GM23338 (cell line): Measurements from ENCODE around the gene FOXD4L6. TPM values are rescaled to one million over a fixed set of nuclear protein-coding genes. Genes with fewer than 3 reads are reported as not detected.
"Not testable (repeated sequence)": the region's sequence is repeated elsewhere in the genome, so short reads cannot be mapped to it uniquely, and the experiment has no call there.

Experiments used
- ATAC-seq: fragments of 200-7000 bp; cut with Tn5 transposase; 3 replicates; pipeline ENCODE4 v1.9.1; 2020
- DNase-seq: peaks from one replicate; pipeline ENCODE4 v3.0.0-alpha.2; 2015; ENCODE audit warnings: low spot score
- H2AFZ ChIP-seq: fragments of 200-600 bp; sonication (generic); 2 replicates; pipeline ENCODE4 v1.8.0; 2016; ENCODE audit warnings: antibody characterized with exemption, mild to moderate bottlenecking, moderate library complexity
- H3F3A ChIP-seq: fragments of 200-600 bp; sonication (generic); replicated peaks from 2 replicates; pipeline ENCODE4 v1.8.0; 2017; ENCODE audit warnings: antibody characterized with exemption, mixed run types, low read depth
- H3K27ac ChIP-seq: fragments of 200-600 bp; sonication (generic); 2 replicates; pipeline ENCODE4 v1.6.1; 2016; ENCODE audit warnings: low read depth
- H3K27me3 ChIP-seq: fragments of 200-600 bp; sonication (generic); 2 replicates; pipeline ENCODE4 v1.8.0; 2016; ENCODE audit warnings: mild to moderate bottlenecking, mixed run types, moderate library complexity; ENCODE audit not compliant: insufficient read depth
- H3K36me3 ChIP-seq: fragments of 200-600 bp; sonication (generic); 2 replicates; pipeline ENCODE4 v1.8.0; 2016; ENCODE audit warnings: mild to moderate bottlenecking; ENCODE audit not compliant: insufficient read depth
- H3K4me1 ChIP-seq: fragments of 200-600 bp; sonication (generic); 2 replicates; pipeline ENCODE4 v1.8.0; 2016; ENCODE audit warnings: mild to moderate bottlenecking, moderate library complexity; ENCODE audit not compliant: insufficient read depth
- H3K4me2 ChIP-seq: fragments of 200-600 bp; sonication (generic); 2 replicates; pipeline ENCODE4 v1.7.1; 2017; ENCODE audit warnings: mixed run types
- H3K4me3 ChIP-seq: fragments of 200-600 bp; sonication (generic); 2 replicates; pipeline ENCODE4 v1.6.1; 2016; ENCODE audit warnings: mixed run types
- H3K79me2 ChIP-seq: fragments of 200-600 bp; sonication (generic); replicated peaks from 2 replicates; pipeline ENCODE4 v1.8.0; 2017; ENCODE audit warnings: mild to moderate bottlenecking; ENCODE audit not compliant: insufficient read depth
- H3K9me2 ChIP-seq: fragments of 200-600 bp; sonication (generic); 2 replicates; pipeline ENCODE4 v1.8.0; 2017; ENCODE audit not compliant: insufficient read depth
- H4K20me1 ChIP-seq: fragments of 200-600 bp; sonication (generic); replicated peaks from 2 replicates; pipeline ENCODE4 v1.8.0; 2017; ENCODE audit warnings: mild to moderate bottlenecking; ENCODE audit not compliant: insufficient read depth
- H3K27ac Mint-ChIP-seq: 2 replicates; pipeline ENCODE4 v1.8.0; 2020; ENCODE audit warnings: inconsistent platforms, mild to moderate bottlenecking, moderate library complexity, mixed read lengths
- H3K27me3 Mint-ChIP-seq: 3 replicates; pipeline ENCODE4 v1.8.0; 2022; ENCODE audit warnings: low read depth, mild to moderate bottlenecking, moderate library complexity, mixed read lengths, inconsistent platforms; ENCODE audit not compliant: insufficient read depth, poor library complexity
- H3K36me3 Mint-ChIP-seq: 3 replicates; pipeline ENCODE4 v1.8.0; 2021; ENCODE audit warnings: low read depth, mild to moderate bottlenecking, inconsistent platforms, moderate library complexity, mixed read lengths
- H3K4me1 Mint-ChIP-seq: 3 replicates; pipeline ENCODE4 v1.8.0; 2020; ENCODE audit warnings: mild to moderate bottlenecking, inconsistent platforms, mixed read lengths
- H3K4me3 Mint-ChIP-seq: 3 replicates; pipeline ENCODE4 v1.8.0; 2021; ENCODE audit warnings: moderate library complexity, mild to moderate bottlenecking, inconsistent platforms, mixed read lengths
- H3K9me3 Mint-ChIP-seq: 3 replicates; pipeline ENCODE4 v1.8.0; 2020; ENCODE audit warnings: moderate library complexity, mild to moderate bottlenecking, inconsistent platforms, mixed read lengths
- polyA plus RNA-seq: library from polyadenylated mRNA; unstranded; fragments of >200 nt; fragmentation: Nextera tagmentation; extraction: Ambion mirVana; gene quantifications from 2 replicates; pipeline ENCODE4 v1.2.1, GENCODE V29; 2016
- total RNA-seq: library from RNA; depleted of rRNA; stranded (reverse); fragments of >200 nt; shearing (Covaris generic); gene quantifications from 2 replicates; pipeline ENCODE4 v1.2.3, GENCODE V29; 2014
- TF ChIP-seq, protein P1 (sequence below), 2 experiments: fragments of 200-600 bp in 1 of 2; sonication (generic) in 1 of 2; conservative IDR thresholded peaks; 2 replicates each; pipeline versions ENCODE4 v1.5.1 to v1.6.1; 2016 to 2017; ENCODE audit warnings: antibody characterized with exemption in 2 of 2, low read depth in 2 of 2, mild to moderate bottlenecking in 2 of 2, moderate library complexity in 1 of 2

Gene FOXD4L6
- total and polyA plus RNA-seq, 2 experiments from 2014 or later = 0.21 TPM; not detected in 1

DNA sequence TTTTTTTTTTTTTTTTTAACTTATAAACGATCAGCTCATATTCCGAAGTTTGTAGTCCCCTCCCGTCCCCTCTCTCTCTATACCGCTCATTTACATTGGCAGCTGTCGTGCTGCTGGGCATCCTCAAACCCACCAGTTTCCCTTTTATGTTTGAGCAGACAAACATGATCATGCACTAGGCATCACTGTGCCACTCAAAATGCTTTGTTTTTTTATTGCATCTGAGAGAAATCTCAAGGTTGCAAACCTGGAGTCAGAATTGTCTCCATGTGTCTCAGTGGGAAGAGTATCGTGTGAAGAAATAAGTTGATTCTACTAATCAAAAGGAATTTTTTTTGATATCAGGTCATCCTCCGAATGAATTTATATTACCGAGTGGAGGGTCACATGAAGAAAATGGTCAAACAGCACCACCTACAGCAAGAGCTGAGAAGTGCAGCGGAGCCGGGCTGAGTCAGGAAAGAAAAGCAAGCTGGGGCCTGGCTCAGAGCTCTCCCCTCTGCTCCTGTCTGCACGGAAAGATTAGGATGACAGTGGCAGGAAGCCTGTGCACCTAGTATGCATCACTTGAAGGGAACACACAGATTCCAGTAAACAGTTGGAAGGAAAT is 39.9 kb downstream of the FOXD4L6 start:
- H3K4me3 Mint-ChIP-seq, H3K27ac ChIP-seq, H3K9me3 Mint-ChIP-seq, H3K4me1 Mint-ChIP-seq, H3K9me2 ChIP-seq, H3K36me3 ChIP-seq, H3K36me3 Mint-ChIP-seq, H3K27ac Mint-ChIP-seq, H2AFZ ChIP-seq, H3K4me1 ChIP-seq, H4K20me1 ChIP-seq, H3K4me2 ChIP-seq, H3K4me3 ChIP-seq, H3F3A ChIP-seq, H3K79me2 ChIP-seq, DNase-seq: not testable (repeated sequence)
- peaks cover 74% of the 10 kb centered on the region for H3K27me3 ChIP-seq
- TF ChIP-seq, protein P1, sequence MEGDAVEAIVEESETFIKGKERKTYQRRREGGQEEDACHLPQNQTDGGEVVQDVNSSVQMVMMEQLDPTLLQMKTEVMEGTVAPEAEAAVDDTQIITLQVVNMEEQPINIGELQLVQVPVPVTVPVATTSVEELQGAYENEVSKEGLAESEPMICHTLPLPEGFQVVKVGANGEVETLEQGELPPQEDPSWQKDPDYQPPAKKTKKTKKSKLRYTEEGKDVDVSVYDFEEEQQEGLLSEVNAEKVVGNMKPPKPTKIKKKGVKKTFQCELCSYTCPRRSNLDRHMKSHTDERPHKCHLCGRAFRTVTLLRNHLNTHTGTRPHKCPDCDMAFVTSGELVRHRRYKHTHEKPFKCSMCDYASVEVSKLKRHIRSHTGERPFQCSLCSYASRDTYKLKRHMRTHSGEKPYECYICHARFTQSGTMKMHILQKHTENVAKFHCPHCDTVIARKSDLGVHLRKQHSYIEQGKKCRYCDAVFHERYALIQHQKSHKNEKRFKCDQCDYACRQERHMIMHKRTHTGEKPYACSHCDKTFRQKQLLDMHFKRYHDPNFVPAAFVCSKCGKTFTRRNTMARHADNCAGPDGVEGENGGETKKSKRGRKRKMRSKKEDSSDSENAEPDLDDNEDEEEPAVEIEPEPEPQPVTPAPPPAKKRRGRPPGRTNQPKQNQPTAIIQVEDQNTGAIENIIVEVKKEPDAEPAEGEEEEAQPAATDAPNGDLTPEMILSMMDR (conservative IDR thresholded peaks at IDR 0.05; ENCODE audit: low read depth in 2 of 2) = peak in 1 of 2 experiments; percentile 45; a peak in 2 of 4 replicates
- H3K27me3 Mint-ChIP-seq = peaks cover 37% of the 10 kb centered on the region
- ATAC-seq = peak; percentile 88

DNA sequence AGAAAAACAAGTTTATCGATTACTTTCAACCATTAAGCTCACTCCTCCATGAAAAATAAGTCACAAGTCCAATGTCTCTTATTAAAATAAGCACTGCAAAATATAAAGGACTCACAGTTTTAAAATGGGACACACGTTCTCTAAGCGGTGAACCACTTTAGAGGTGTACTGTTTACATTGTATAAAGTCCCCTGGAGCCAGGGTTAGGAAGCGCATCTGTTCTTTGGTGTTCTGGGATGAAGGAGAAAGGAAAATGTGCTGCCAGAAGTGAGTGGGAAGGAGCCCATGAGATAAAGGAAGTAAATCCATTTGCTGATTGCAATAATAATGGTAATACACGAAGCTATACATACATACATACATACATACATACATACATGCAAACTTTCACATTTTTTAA is 40.6 kb downstream of the FOXD4L6 start:
- not testable (repeated sequence) for H3K79me2 ChIP-seq, DNase-seq, H3K36me3 ChIP-seq, H3K27ac Mint-ChIP-seq, H4K20me1 ChIP-seq, H2AFZ ChIP-seq, H3K9me3 Mint-ChIP-seq, H3K36me3 Mint-ChIP-seq, H3K4me3 ChIP-seq, H3K4me3 Mint-ChIP-seq, H3F3A ChIP-seq, H3K4me2 ChIP-seq, H3K4me1 ChIP-seq, H3K4me1 Mint-ChIP-seq, H3K9me2 ChIP-seq, H3K27ac ChIP-seq
- peaks cover 33% of the 10 kb centered on the region for H3K27me3 Mint-ChIP-seq
- H3K27me3 ChIP-seq = peaks cover 75% of the 10 kb centered on the region
- ATAC-seq = peak; percentile 56

DNA sequence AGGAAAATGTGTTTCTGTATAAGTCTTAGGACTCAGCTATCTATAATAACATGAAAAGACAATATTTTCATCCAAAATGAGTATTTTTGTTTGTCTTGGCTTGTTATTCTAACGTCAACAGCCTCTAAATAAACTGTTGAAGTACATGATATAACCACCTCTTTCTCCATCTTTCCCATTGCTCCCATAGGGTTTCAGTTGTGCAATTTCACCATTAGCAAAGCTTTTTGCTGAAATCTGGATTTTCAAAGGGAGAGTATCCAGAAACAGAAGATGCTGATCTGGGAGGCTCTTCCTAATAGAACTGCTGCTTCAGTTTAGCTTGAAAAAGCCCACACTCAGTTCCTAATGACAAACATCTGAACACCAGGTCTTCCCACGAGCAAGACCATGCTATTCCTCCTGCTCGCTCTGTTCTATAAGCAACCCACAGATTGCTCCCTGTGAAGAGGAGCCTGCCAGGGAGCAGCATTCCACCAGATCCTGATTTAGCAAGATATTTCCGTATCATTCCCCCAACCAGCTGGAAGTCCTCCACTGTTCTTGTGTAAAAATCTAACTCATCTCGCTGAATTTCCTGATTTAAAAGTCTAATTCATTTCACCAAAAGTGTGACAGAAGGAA is 41.2 kb downstream of the FOXD4L6 start:
- H2AFZ ChIP-seq, H3K4me1 ChIP-seq, H3K9me2 ChIP-seq, ATAC-seq, H3K4me2 ChIP-seq, H3K27ac Mint-ChIP-seq, H3K36me3 ChIP-seq, H3K4me3 ChIP-seq, H3K4me1 Mint-ChIP-seq, H3F3A ChIP-seq, H3K27ac ChIP-seq, H3K9me3 Mint-ChIP-seq, H4K20me1 ChIP-seq, DNase-seq, H3K4me3 Mint-ChIP-seq, H3K79me2 ChIP-seq, H3K36me3 Mint-ChIP-seq: not testable (repeated sequence)
- peaks cover 79% of the 10 kb centered on the region for H3K27me3 ChIP-seq
- peaks cover 34% of the 10 kb centered on the region for H3K27me3 Mint-ChIP-seq

DNA sequence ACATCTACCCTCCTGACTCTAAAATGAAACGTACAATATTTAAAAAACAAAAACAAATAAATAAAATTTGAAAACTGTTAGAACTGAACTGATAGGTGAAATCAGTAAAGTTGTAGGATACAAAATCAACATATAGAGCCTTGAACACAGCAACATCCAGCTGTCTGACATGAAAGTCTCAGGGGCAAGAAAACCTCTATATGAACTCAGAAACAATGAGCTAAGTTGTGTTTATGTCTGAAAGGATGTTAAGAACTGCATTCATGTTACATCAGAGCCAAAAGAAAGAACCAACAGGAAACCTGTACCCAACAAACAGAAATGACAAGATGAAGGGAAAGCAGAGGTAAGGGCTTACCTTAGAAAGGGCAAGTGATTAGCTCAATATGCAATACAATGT is 41.8 kb downstream of the FOXD4L6 start:
- not testable (repeated sequence) for H3K27ac ChIP-seq, H3K27ac Mint-ChIP-seq, H3K4me1 Mint-ChIP-seq, H3K4me3 Mint-ChIP-seq, H4K20me1 ChIP-seq, ATAC-seq, H3K9me3 Mint-ChIP-seq, DNase-seq, H3K9me2 ChIP-seq, H3F3A ChIP-seq, H3K4me2 ChIP-seq, H3K36me3 ChIP-seq, H2AFZ ChIP-seq, H3K79me2 ChIP-seq, H3K36me3 Mint-ChIP-seq, H3K4me1 ChIP-seq, H3K4me3 ChIP-seq
- H3K27me3 ChIP-seq = peaks cover 85% of the 10 kb centered on the region
- H3K27me3 Mint-ChIP-seq = peaks cover 34% of the 10 kb centered on the region

DNA sequence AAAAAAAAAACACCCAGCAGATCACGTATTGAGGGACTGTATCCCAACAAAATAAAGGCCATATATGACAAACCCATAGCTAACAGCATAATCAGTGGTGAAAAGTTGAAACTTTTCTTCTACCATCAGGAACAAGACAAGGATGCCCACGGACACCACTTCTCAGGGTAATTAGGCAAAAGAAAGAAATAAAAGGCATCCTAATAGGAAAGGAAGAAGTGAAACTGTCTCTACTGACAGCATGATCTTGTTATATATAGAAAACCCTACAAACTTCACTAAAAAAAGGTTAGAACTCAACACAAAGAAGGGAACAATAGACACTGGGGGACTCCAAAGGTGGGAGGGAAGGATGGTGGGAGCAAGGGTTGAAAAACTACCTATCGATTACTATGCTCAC is 42.3 kb downstream of the FOXD4L6 start:
- not testable (repeated sequence) for H3K4me1 Mint-ChIP-seq, H3K9me3 Mint-ChIP-seq, H3K27ac ChIP-seq, H3K4me1 ChIP-seq, H3K4me3 Mint-ChIP-seq, H3K36me3 ChIP-seq, ATAC-seq, DNase-seq, H3K4me3 ChIP-seq, H3K27ac Mint-ChIP-seq, H3K36me3 Mint-ChIP-seq, H3K9me2 ChIP-seq, H3F3A ChIP-seq, H2AFZ ChIP-seq, H3K79me2 ChIP-seq, H3K4me2 ChIP-seq, H4K20me1 ChIP-seq
- H3K27me3 Mint-ChIP-seq = peaks cover 34% of the 10 kb centered on the region
- H3K27me3 ChIP-seq = peaks cover 83% of the 10 kb centered on the region

DNA sequence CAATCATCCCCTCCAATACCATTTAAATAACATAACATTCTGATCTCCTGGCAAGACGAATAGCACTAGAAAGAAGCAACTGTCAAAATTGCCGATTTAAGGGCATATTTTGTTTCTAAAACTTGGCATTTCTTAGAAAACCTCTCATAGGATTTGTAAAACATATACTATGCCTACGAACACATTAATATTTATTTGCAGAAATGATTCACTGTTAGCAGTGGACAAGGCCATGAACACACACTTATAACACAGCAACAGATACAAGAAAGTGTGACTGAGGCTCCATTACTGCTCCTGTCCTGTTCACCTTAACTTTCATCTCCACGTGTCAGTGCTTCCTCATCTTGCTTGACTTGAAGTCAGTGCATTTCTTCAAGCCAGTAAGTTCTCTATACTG is 46.1 kb downstream of the FOXD4L6 start:
- not testable (repeated sequence) for DNase-seq, H3K36me3 ChIP-seq, H3K4me3 ChIP-seq, H3K27ac ChIP-seq, H4K20me1 ChIP-seq, H3K4me1 Mint-ChIP-seq, H3F3A ChIP-seq, H3K27ac Mint-ChIP-seq, H2AFZ ChIP-seq, H3K4me3 Mint-ChIP-seq, H3K9me2 ChIP-seq, H3K79me2 ChIP-seq, H3K4me1 ChIP-seq, H3K9me3 Mint-ChIP-seq, ATAC-seq, H3K36me3 Mint-ChIP-seq, H3K4me2 ChIP-seq
- peaks cover 21% of the 10 kb centered on the region for H3K27me3 Mint-ChIP-seq
- peaks cover 82% of the 10 kb centered on the region for H3K27me3 ChIP-seq
